K562 (cell line): ENCODE data around the gene CHMP3. TPM values are rescaled to one million over a fixed set of nuclear protein-coding genes. Genes with fewer than 3 reads are reported as not detected.
A peak's percentile ranks its signal among the peaks of the same experiment; 100 is the strongest.

ENCODE experiments used
- ATAC-seq: fragments of 200-7000 bp; cut with Tn5 transposase; 3 replicates; pipeline ENCODE4 v1.9.1; 2020; ENCODE audit warnings: moderate library complexity
- BruUV-seq: library from RNA; stranded (reverse); fragments of 400-500 nt; replicated peaks from 2 replicates; lab custom pipeline; 2021; lab: Mats Ljungman, UMichigan
- CTCF ChIA-PET: fragments of 300-600 bp; formaldehyde crosslinking; extraction: SDS; loops from one replicate; lab custom pipeline; 2021; ENCODE audit warnings: low intra/inter-chr PET ratio; lab: Yijun Ruan, JAX
- POLR2A ChIA-PET: fragments of 300-600, 350-650 bp; sonication (Branson Sonifier 250); formaldehyde crosslinking; extraction: SDS; loops from one replicate; lab custom pipeline; 2021; ENCODE audit warnings: antibody characterized with exemption, inconsistent platforms; lab: Yijun Ruan, JAX
- DNase-seq, 4 experiments: peaks; one replicate each; pipeline versions ENCODE4 v3.0.0 to v3.0.0-alpha.2; 2011 to 2018; ENCODE audit warnings: low spot score in 3 of 4, mixed read lengths in 3 of 4; ENCODE audit errors: extremely low read depth in 1 of 4
- FAIRE-seq: peaks from 2 replicates; lab custom pipeline; 2011; peaks lifted over from hg19 to GRCh38; lab: Jason Lieb, UNC
- H2AFZ ChIP-seq: 2 replicates; pipeline ENCODE4 v1.6.0; 2011; ENCODE audit warnings: low read depth, low read length, control low read depth, inconsistent platforms
- H3K27ac ChIP-seq: fragments of 200-600 bp; 3 replicates; pipeline ENCODE4 v1.8.0; 2011; ENCODE audit warnings: low read depth, mild to moderate bottlenecking, control low read depth, inconsistent platforms, low read length, moderate library complexity, mixed read lengths; ENCODE audit errors: extremely low read depth
- H3K27me3 ChIP-seq, 2 experiments: fragments of 300-600 bp in 1 of 2; 2 replicates in 1 of 2; 3 replicates in 1 of 2; pipeline versions ENCODE4 v1.6.0 to v1.8.0; 2011; ENCODE audit warnings: inconsistent platforms in 2 of 2, low read length in 2 of 2, mild to moderate bottlenecking in 1 of 2, mixed read lengths in 1 of 2, moderate library complexity in 1 of 2; ENCODE audit not compliant: control insufficient read depth in 2 of 2, insufficient read depth in 2 of 2
- H3K36me3 ChIP-seq: fragments of 300-600 bp; 3 replicates; pipeline ENCODE4 v1.8.0; 2011; ENCODE audit warnings: mild to moderate bottlenecking, low read length, inconsistent platforms; ENCODE audit not compliant: control insufficient read depth, insufficient read depth
- H3K4me1 ChIP-seq, 2 experiments: fragments of 200-600 bp in 1 of 2; replicated peaks in 1 of 2; 2 replicates in 1 of 2; 3 replicates in 1 of 2; pipeline versions ENCODE4 v1.5.1 to v1.8.0; 2011; ENCODE audit warnings: inconsistent platforms in 2 of 2, low read length in 2 of 2, mild to moderate bottlenecking in 1 of 2, mixed read lengths in 1 of 2, moderate library complexity in 1 of 2; ENCODE audit not compliant: control insufficient read depth in 2 of 2, insufficient read depth in 2 of 2
- H3K4me2 ChIP-seq: 2 replicates; pipeline ENCODE4 v1.6.1; 2011; ENCODE audit warnings: low read length, control low read depth, inconsistent platforms, mixed read lengths; ENCODE audit not compliant: insufficient read depth
- H3K4me3 ChIP-seq: fragments of 200-600 bp; sonication (generic), shearing (Covaris generic); 2 replicates; pipeline ENCODE4 v1.5.1; 2016; ENCODE audit warnings: control low read depth, inconsistent platforms
- H3K79me2 ChIP-seq: fragments of 200-600 bp; 3 replicates; pipeline ENCODE4 v1.8.0; 2011; ENCODE audit warnings: low read length, inconsistent platforms; ENCODE audit not compliant: control insufficient read depth, insufficient read depth
- H3K9ac ChIP-seq, 2 experiments: 2 replicates each; pipeline versions ENCODE4 v1.6.0 to v1.6.1; 2011; ENCODE audit warnings: low read depth in 2 of 2, low read length in 2 of 2, control low read depth in 1 of 2, inconsistent platforms in 1 of 2, mild to moderate bottlenecking in 1 of 2, mixed read lengths in 1 of 2; ENCODE audit not compliant: insufficient read depth in 1 of 2
- H3K9me1 ChIP-seq: one replicate; pipeline ENCODE4 v1.6.0; 2011; ENCODE audit warnings: inconsistent platforms, mild to moderate bottlenecking, low read length, moderate library complexity; ENCODE audit not compliant: control insufficient read depth, insufficient read depth
- H3K9me3 ChIP-seq: replicated peaks from 2 replicates; pipeline ENCODE4 v1.5.1; 2011; ENCODE audit warnings: low read depth, low read length, inconsistent platforms; ENCODE audit not compliant: control insufficient read depth, insufficient read depth
- H4K20me1 ChIP-seq: replicated peaks from 2 replicates; pipeline ENCODE4 v1.6.1; 2011; ENCODE audit warnings: low read length, inconsistent platforms, mixed read lengths; ENCODE audit not compliant: control insufficient read depth, insufficient read depth
- ARHGAP35 ChIP-seq: fragments of 450-650 bp; IDR thresholded peaks from 2 replicates; pipeline ENCODE4 v1.6.1; 2018; ENCODE audit not compliant: partially characterized antibody
- CEBPG ChIP-seq, 3 experiments: fragments of 200-800 bp in 1 of 3; sonication (Bioruptor generic) in 1 of 3; sonication (generic) in 1 of 3; formaldehyde crosslinking in 1 of 3; IDR thresholded peaks in 2 of 3; conservative IDR thresholded peaks in 1 of 3; 2 replicates each; pipeline versions ENCODE4 v1.6.1 to v1.8.0; 2016 to 2022; ENCODE audit warnings: missing compliant biosample characterization in 2 of 3, missing genetic modification characterization in 2 of 3, mild to moderate bottlenecking in 1 of 3, missing genetic modification reagents in 1 of 3
- CTCFL ChIP-seq: IDR thresholded peaks from 2 replicates; pipeline ENCODE4 v1.6.1; 2011; ENCODE audit warnings: borderline replicate concordance, low read depth, mild to moderate bottlenecking, moderate library complexity, low read length; ENCODE audit not compliant: insufficient read depth, poor library complexity, severe bottlenecking
- EZH2 ChIP-seq: IDR thresholded peaks from 2 replicates; pipeline ENCODE4 v1.6.1; 2012; ENCODE audit warnings: low read depth, mild to moderate bottlenecking, inconsistent platforms, low read length, borderline replicate concordance
- HDAC8 ChIP-seq: fragments of 450-650 bp; IDR thresholded peaks from 2 replicates; pipeline ENCODE4 v1.6.1; 2016; ENCODE audit warnings: mild to moderate bottlenecking, missing genetic modification characterization, moderate library complexity, missing compliant biosample characterization
- HNRNPH1 ChIP-seq: fragments of 200-400 bp; formaldehyde crosslinking; optimal IDR thresholded peaks from 2 replicates; pipeline ENCODE3; 2017; ENCODE audit warnings: low read depth, mild to moderate bottlenecking, low read length, moderate library complexity
- HSF4 ChIP-seq: fragments of 250-450 bp; sonication (Bioruptor Pico); IDR thresholded peaks from 2 replicates; pipeline ENCODE4 v2.1.2; 2022; ENCODE audit warnings: mild to moderate bottlenecking, moderate library complexity, borderline replicate concordance
- MAFG ChIP-seq: fragments of 450-650 bp; conservative IDR thresholded peaks from 2 replicates; pipeline ENCODE4 v1.6.1; 2016; ENCODE audit warnings: missing genetic modification characterization, missing compliant biosample characterization
- MEIS2 ChIP-seq: fragments of 450-650 bp; IDR thresholded peaks from 2 replicates; pipeline ENCODE4 v1.6.1; 2014; ENCODE audit warnings: mild to moderate bottlenecking; ENCODE audit not compliant: partially characterized antibody
- POLR3G ChIP-seq: IDR thresholded peaks from 2 replicates; pipeline ENCODE4 v1.6.1; 2011; ENCODE audit not compliant: insufficient read length, insufficient replicate concordance; ENCODE audit errors: extremely low read depth
- ZKSCAN3 ChIP-seq: fragments of 250-450 bp; sonication (Bioruptor Pico); IDR thresholded peaks from 2 replicates; pipeline ENCODE4 v1.4.0; 2020
- ZNF277 ChIP-seq: fragments of 250-450 bp; sonication (Bioruptor Pico); IDR thresholded peaks from 2 replicates; pipeline ENCODE4 v1.8.0; 2022; ENCODE audit warnings: inconsistent platforms, mild to moderate bottlenecking, moderate library complexity, borderline replicate concordance
- WGBS: fragments of 100-300 bp; shearing (Covaris generic); methylation state at CpG from one replicate; pipeline ENCODE4 v1.1.6; 2016; ENCODE audit warnings: low coverage, mixed read lengths; ENCODE audit not compliant: insufficient coverage; ENCODE audit errors: missing lambda C conversion rate; 5-methylcytosine and 5-hydroxymethylcytosine counted together
- in situ Hi-C: fragments of 300-500 bp; cut with MboI; formaldehyde crosslinking; loops from 4 replicates; pipeline ENCODE4 v1.15.0; 2018; ENCODE audit warnings: inconsistent platforms, mixed read lengths
- intact Hi-C: fragments of 100-400 bp; cut with micrococcal nuclease; formaldehyde crosslinking; loops from 2 replicates; pipeline ENCODE4 v1.14.2; 2022
- polyA plus RNA-seq, 8 experiments: library from polyadenylated mRNA; depleted of rRNA in 4 of 8; stranded (reverse) in 5 of 8; unstranded in 3 of 8; fragments of >200 nt; fragmentation: Nextera tagmentation in 2 of 8; fragmentation: Illumina TruSeq in 1 of 8; extraction: Ambion mirVana in 2 of 8; extraction: Trizol in 1 of 8; gene quantifications; 2 replicates each; pipeline versions ENCODE4 v1.2.1 to v1.2.3, GENCODE V29; 2011 to 2014; ENCODE audit warnings: inconsistent platforms in 1 of 8, missing spikeins in 1 of 8
- total RNA-seq, 7 experiments: library from RNA; depleted of rRNA in 6 of 7; stranded (reverse); fragments of >200 nt in 6 of 7; fragmentation: Illumina TruSeq in 2 of 7; extraction: Trizol in 2 of 7; gene quantifications; 2 replicates each; pipeline versions ENCODE4 v1.2.1 to v1.2.3, GENCODE V29; 2011 to 2021; ENCODE audit warnings: low replicate concordance in 1 of 7
- TF ChIP-seq, protein P1 (sequence below): sonication (generic); formaldehyde crosslinking; IDR thresholded peaks from 2 replicates; pipeline ENCODE4 v1.8.1; 2023; ENCODE audit warnings: missing genetic modification reagents, mild to moderate bottlenecking, borderline replicate concordance

Gene CHMP3
- total and polyA plus RNA-seq, 9 of the 15 experiments (the other 6 are each of a cell fraction or from before 2014, with no cell fraction given), result 20.6 to 52.5 (median 31.7) TPM

DNA sequence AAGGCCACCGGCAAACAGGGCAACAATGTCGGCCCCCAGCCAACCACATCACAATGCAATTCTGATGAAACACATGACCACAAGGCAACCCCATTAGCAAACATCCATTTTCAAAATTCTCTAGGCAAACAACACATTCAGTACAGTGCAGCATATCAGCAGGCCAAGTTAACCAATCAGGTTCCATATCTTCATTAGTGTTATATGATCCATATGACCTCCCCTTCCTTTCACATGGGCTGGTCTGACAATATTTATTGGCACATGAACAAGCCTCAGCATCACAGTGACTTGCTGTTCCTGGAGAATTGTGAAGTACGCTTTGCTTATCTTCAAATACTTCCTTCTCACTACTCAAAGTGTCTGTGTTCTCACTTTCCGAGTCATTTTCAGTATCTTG lies 40.7 kb upstream of the CHMP3 start:
- Histone ChIP-seq H3K27me3 (no peaks in the 10 kb centered on the region), H3K4me3 (no peak overlapping the region), H3K9me3 (no peaks in the 10 kb centered on the region), H3K79me2 (no peaks in the 10 kb centered on the region), H3K36me3 (peaks cover 15% of the 10 kb centered on the region; the same call in 2 of the 3 replicates), H2AFZ (no peak overlapping the region), H3K4me1 (no peaks in the 10 kb centered on the region), H4K20me1 (no peaks in the 10 kb centered on the region; the same call in 1 of the 2 replicates), H3K9ac (no peak overlapping the region), H3K27ac (no peak overlapping the region), H3K9me1 (no peaks in the 10 kb centered on the region), H3K4me2 (no peak overlapping the region)
- BruUV-seq, result no TSS peak
- FAIRE-seq (no peak), DNase-seq (peak in 1 of 4 experiments; percentile 8), ATAC-seq (no peak; the same call in 2 of the 3 replicates)
- intact Hi-C loops, result no loop called here
- in situ Hi-C loops, result no loop called here
- WGBS, result 59% methylated on average over 4 of the region's 4 CpGs
- CTCF ChIA-PET, result no interaction called here
- POLR2A ChIA-PET, result interaction anchor here (1.0 to 1.6 kb wide), 3 partner anchors 8 to 19 kb away, joined by 5 to 8 read pairs (median 6); no protein-coding TSS in a partner anchor
- TF ChIP-seq, protein P1, sequence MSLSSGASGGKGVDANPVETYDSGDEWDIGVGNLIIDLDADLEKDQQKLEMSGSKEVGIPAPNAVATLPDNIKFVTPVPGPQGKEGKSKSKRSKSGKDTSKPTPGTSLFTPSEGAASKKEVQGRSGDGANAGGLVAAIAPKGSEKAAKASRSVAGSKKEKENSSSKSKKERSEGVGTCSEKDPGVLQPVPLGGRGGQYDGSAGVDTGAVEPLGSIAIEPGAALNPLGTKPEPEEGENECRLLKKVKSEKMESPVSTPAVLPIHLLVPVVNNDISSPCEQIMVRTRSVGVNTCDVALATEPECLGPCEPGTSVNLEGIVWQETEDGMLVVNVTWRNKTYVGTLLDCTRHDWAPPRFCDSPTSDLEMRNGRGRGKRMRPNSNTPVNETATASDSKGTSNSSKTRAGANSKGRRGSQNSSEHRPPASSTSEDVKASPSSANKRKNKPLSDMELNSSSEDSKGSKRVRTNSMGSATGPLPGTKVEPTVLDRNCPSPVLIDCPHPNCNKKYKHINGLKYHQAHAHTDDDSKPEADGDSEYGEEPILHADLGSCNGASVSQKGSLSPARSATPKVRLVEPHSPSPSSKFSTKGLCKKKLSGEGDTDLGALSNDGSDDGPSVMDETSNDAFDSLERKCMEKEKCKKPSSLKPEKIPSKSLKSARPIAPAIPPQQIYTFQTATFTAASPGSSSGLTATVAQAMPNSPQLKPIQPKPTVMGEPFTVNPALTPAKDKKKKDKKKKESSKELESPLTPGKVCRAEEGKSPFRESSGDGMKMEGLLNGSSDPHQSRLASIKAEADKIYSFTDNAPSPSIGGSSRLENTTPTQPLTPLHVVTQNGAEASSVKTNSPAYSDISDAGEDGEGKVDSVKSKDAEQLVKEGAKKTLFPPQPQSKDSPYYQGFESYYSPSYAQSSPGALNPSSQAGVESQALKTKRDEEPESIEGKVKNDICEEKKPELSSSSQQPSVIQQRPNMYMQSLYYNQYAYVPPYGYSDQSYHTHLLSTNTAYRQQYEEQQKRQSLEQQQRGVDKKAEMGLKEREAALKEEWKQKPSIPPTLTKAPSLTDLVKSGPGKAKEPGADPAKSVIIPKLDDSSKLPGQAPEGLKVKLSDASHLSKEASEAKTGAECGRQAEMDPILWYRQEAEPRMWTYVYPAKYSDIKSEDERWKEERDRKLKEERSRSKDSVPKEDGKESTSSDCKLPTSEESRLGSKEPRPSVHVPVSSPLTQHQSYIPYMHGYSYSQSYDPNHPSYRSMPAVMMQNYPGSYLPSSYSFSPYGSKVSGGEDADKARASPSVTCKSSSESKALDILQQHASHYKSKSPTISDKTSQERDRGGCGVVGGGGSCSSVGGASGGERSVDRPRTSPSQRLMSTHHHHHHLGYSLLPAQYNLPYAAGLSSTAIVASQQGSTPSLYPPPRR (CRISPR knock-in tag), result no peak
- TF ChIP-seq CTCFL, result no peak
- no peak for TF ChIP-seq POLR3G
- TF ChIP-seq HNRNPH1, result no peak
- TF ChIP-seq HDAC8 (tag), result no peak
- no peak for TF ChIP-seq ZNF277 (CRISPR knock-in tag)
- TF ChIP-seq MEIS2, result peak; percentile 39
- TF ChIP-seq EZH2, result no peak
- no peak for TF ChIP-seq HSF4
- TF ChIP-seq ZKSCAN3, result no peak
- TF ChIP-seq ARHGAP35, result no peak
- TF ChIP-seq CEBPG (CRISPR knock-in tag; IDR thresholded peaks at IDR 0.05), result no peak
- TF ChIP-seq CEBPG (tag; conservative IDR thresholded peaks at IDR 0.05 in 1 of 2, IDR thresholded peaks at IDR 0.05 in 1 of 2), result 0 out of 4 replicates have a peak, but pooled peaks of 1 of the 2 experiments have one; percentile 27
- TF ChIP-seq MAFG (tag), result peak; percentile 36
